Adrenal gland (tissue), 12 donors: Measurements from ENCODE around the gene CYB561A3. TPM values are rescaled to one million over a fixed set of nuclear protein-coding genes. Genes with fewer than 3 reads are reported as not detected.

ENCODE experiments used
- DNase-seq, 7 donors: peaks; one replicate each; pipeline ENCODE4 v3.0.0-alpha.2; 2019 to 2020
- H3K27ac ChIP-seq, 5 donors: fragments of 200-600 bp; sonication (generic) in 4 of 5; 1 replicate in 3 of 5; 2 replicates in 2 of 5; pipeline versions ENCODE4 v1.5.1 to v1.8.0; 2016 to 2020; ENCODE audit warnings: mild to moderate bottlenecking in 1 of 5
- H3K27me3 ChIP-seq: fragments of 200-600 bp; 2 replicates; pipeline ENCODE4 v1.8.0; 2021
- H3K36me3 ChIP-seq, 2 donors: fragments of 200-600 bp; replicated peaks in 1 of 2; 1 replicate in 1 of 2; 2 replicates in 1 of 2; pipeline versions ENCODE4 v1.5.1 to v1.8.0; 2018 to 2022
- H3K4me1 ChIP-seq, 2 donors: fragments of 200-600 bp; replicated peaks in 1 of 2; 1 replicate in 1 of 2; 2 replicates in 1 of 2; pipeline versions ENCODE4 v1.5.1 to v1.8.0; 2018 to 2021
- H3K4me3 ChIP-seq, 4 donors: fragments of 200-600 bp; sonication (generic) in 3 of 4; one replicate each; pipeline ENCODE4 v1.5.1; 2016 to 2018
- H3K9me3 ChIP-seq, 3 donors: fragments of 200-600 bp; sonication (generic) in 1 of 3; replicated peaks in 1 of 3; 1 replicate in 2 of 3; 2 replicates in 1 of 3; pipeline versions ENCODE4 v1.5.1 to v1.8.0; 2016 to 2021
- CTCF ChIP-seq, 6 experiments: fragments of 450-650 bp in 4 of 6; fragments of 200-600 bp in 2 of 6; sonication (generic) in 1 of 6; IDR thresholded peaks; 1 replicate in 5 of 6; 2 replicates in 1 of 6; pipeline versions ENCODE4 v1.5.1 to v1.8.0; 2016 to 2021; ENCODE audit warnings: antibody characterized with exemption in 6 of 6, mild to moderate bottlenecking in 2 of 6, moderate library complexity in 1 of 6
- POLR2A ChIP-seq, 2 donors: fragments of 450-650 bp; IDR thresholded peaks; one replicate each; pipeline ENCODE4 v1.6.1; 2017; ENCODE audit warnings: antibody characterized with exemption in 2 of 2, mild to moderate bottlenecking in 2 of 2, moderate library complexity in 1 of 2
- WGBS, 4 donors: extraction: QIAGEN DNeasy Blood & Tissue Kit in 2 of 4; methylation state at CpG; one replicate each; pipeline versions ENCODE4 v1.1.5 to v1.1.7; 2013 to 2017; 5-methylcytosine and 5-hydroxymethylcytosine counted together
- intact Hi-C, 2 donors: fragments of 100-400 bp; cut with DNase I; formaldehyde crosslinking; loops; one replicate each; pipeline versions ENCODE4 v1.14.1 to v1.15.0; 2022 to 2023
- polyA plus RNA-seq, 3 donors: library from polyadenylated mRNA; stranded (reverse); fragments of 200-250 nt in 2 of 3; fragments of 350-450 nt in 1 of 3; fragmentation: Illumina TruSeq in 1 of 3; extraction: RNeasy Lipid Tissue Mini Kit (QIAGEN cat#74804) in 1 of 3; gene quantifications; one replicate each; pipeline ENCODE4 v1.2.3, GENCODE V29; 2013 to 2014
- total RNA-seq, 9 donors: library from RNA; depleted of rRNA in 4 of 9; stranded (reverse); fragments of >200 nt in 4 of 9; fragments of 120-200 nt in 1 of 9; fragmentation: NEBNext Ultra II Directional in 1 of 9; extraction: Animal tissue kit (Norgen Biotek cat#: 25700) in 1 of 9; gene quantifications; one replicate each; pipeline versions ENCODE4 v1.1.0 to v1.2.4, GENCODE V29; 2013 to 2023
- donor health status: healthy with polysubstance abuse.
- donor health status: Bipolar disorder and iron deficiency.
- donor health status: DM: yes; HTN: yes; CAD: no.
- donor health status: DM: no; HTN: no; CAD: no.
- donor health status: DM: no; HTN: no; CAD: no.
- donor health status: DM: yes; HTN: yes; CAD: no.

The CYB561A3 gene
- total and polyA plus RNA-seq, 12 donors, result 46.1 to 1,306 (median 622) TPM

- Histone ChIP-seq H3K27me3 (no peaks in the 10 kb centered on the region), H3K4me3 (peak overlapping the region; percentile 43 to 99 (median 80)), H3K27ac (peak overlapping the region; percentile 82 to 98 (median 92)), H3K4me1 (peaks cover 64 to 82% of the 10 kb centered on the region in 2 donors), H3K36me3 (peaks cover 0 to 25% of the 10 kb centered on the region in 2 donors), H3K9me3 (no peaks in the 10 kb centered on the region)
- WGBS, 4 donors, result 0 to 2% (median 1%) methylated on average over 7 to 24 of the region's 24 CpGs
- peak in 2 of 7 donors; percentile 21 to 43 for DNase-seq
- no peak for TF ChIP-seq POLR2A (IDR thresholded peaks at IDR 0.05)
- TF ChIP-seq CTCF (IDR thresholded peaks at IDR 0.05), result no peak
- intact Hi-C loops, result no loop called here
Measured at GRCh38 chr11:61332281-61332796, 29.3 kb downstream of the CYB561A3 start.

- intact Hi-C loops, result no loop called here
- Histone ChIP-seq H3K27me3 (no peaks in the 10 kb centered on the region), H3K4me1 (peaks cover 64 to 87% of the 10 kb centered on the region in 2 donors), H3K4me3 (peak overlapping the region in 2 of 4 donors; percentile 84 to 99), H3K9me3 (no peaks in the 10 kb centered on the region), H3K27ac (peak overlapping the region; percentile 82 to 98 (median 92)), H3K36me3 (peaks cover 0 to 32% of the 10 kb centered on the region in 2 donors)
- TF ChIP-seq CTCF (IDR thresholded peaks at IDR 0.05) (no peak), POLR2A (IDR thresholded peaks at IDR 0.05) (no peak)
- WGBS, 4 donors, result 33 to 43% (median 36%) methylated on average over 6 of the region's 6 CpGs
- DNase-seq, result peak in 1 of 7 donors; percentile 15
Measured at GRCh38 chr11:61331651-61332050, 30.0 kb downstream of the CYB561A3 start.

- Histone ChIP-seq H3K9me3 (no peaks in the 10 kb centered on the region), H3K27me3 (no peaks in the 10 kb centered on the region), H3K27ac (peak overlapping the region in 2 of 5 donors; percentile 40 to 62), H3K36me3 (peaks cover 0 to 44% of the 10 kb centered on the region in 2 donors), H3K4me1 (peaks cover 66 to 86% of the 10 kb centered on the region in 2 donors), H3K4me3 (no peak overlapping the region)
- WGBS, 4 donors, result 83 to 97% (median 93%) methylated on average over 4 of the region's 4 CpGs
- intact Hi-C loops, result no loop called here
- TF ChIP-seq POLR2A (IDR thresholded peaks at IDR 0.05) (no peak), CTCF (IDR thresholded peaks at IDR 0.05) (no peak)
- DNase-seq, result no peak
Measured at GRCh38 chr11:61329871-61330270, 31.8 kb downstream of the CYB561A3 start.

GRCh38 chr11:61328351-61328750, 33.3 kb downstream of the CYB561A3 start:
- DNase-seq, result no peak
- peaks cover 58 to 76% of the 10 kb centered on the region in 2 donors for H3K4me1 ChIP-seq
- intact Hi-C loops, result no loop called here
- peaks cover 0 to 59% of the 10 kb centered on the region in 2 donors for H3K36me3 ChIP-seq
- H3K27ac ChIP-seq, result peak overlapping the region in 4 of 5 donors; percentile 6 to 62 (median 34)
- H3K27me3 ChIP-seq, result no peaks in the 10 kb centered on the region
- WGBS, 4 donors, result 74 to 85% (median 82%) methylated on average over 9 of the region's 9 CpGs
- no peak for TF ChIP-seq POLR2A (IDR thresholded peaks at IDR 0.05)
- no peak for TF ChIP-seq CTCF (IDR thresholded peaks at IDR 0.05)
- no peaks in the 10 kb centered on the region for H3K9me3 ChIP-seq
- H3K4me3 ChIP-seq, result no peak overlapping the region
